Measurements from ENCODE around the gene FAM171A2. TPM values are rescaled to one million over a fixed set of nuclear protein-coding genes. Genes with fewer than 3 reads are reported as not detected.
A peak's percentile ranks its signal among the peaks of the same experiment; 100 is the strongest.

The FAM171A2 gene
- total and polyA plus RNA-seq, 12 donors, result 0.13 to 5.4 (median 2.3) TPM

GRCh38 chr17:44402564-44403172 lies 39.0 kb upstream of the FAM171A2 start:
- Histone ChIP-seq H3K27me3 (no peaks in the 10 kb centered on the region), H3K4me1 (replicated peaks in 1 of 2) (no peaks in the 10 kb centered on the region), H3K36me3 (replicated peaks in 1 of 2) (peaks cover 0 to 47% of the 10 kb centered on the region in 2 donors), H3K9me3 (replicated peaks in 1 of 3) (no peaks in the 10 kb centered on the region), H3K27ac (no peak overlapping the region), H3K4me3 (no peak overlapping the region)
- intact Hi-C loops (cut with DNase I), result no loop called here
- no peak for DNase-seq
- WGBS, 4 donors, result 86 to 99% (median 94%) methylated on average over 5 of the region's 5 CpGs
- TF ChIP-seq CTCF (IDR thresholded peaks at IDR 0.05) (no peak), POLR2A (IDR thresholded peaks at IDR 0.05) (no peak)

- H3K27me3 ChIP-seq, result no peaks in the 10 kb centered on the region
- H3K4me1 ChIP-seq (replicated peaks in 1 of 2), result no peaks in the 10 kb centered on the region
- TF ChIP-seq CTCF (IDR thresholded peaks at IDR 0.05) (peak; percentile 13 to 51 (median 36)), POLR2A (IDR thresholded peaks at IDR 0.05) (no peak)
- peak in 1 of 7 donors; percentile 17 for DNase-seq
- H3K9me3 ChIP-seq (replicated peaks in 1 of 3), result no peaks in the 10 kb centered on the region
- intact Hi-C loops (cut with DNase I), result no loop called here
- H3K4me3 ChIP-seq, result no peak overlapping the region
- H3K27ac ChIP-seq, result no peak overlapping the region
- WGBS, 4 donors, result 87 to 99% (median 92%) methylated on average over 3 of the region's 3 CpGs
- peaks cover 0 to 44% of the 10 kb centered on the region in 2 donors for H3K36me3 ChIP-seq (replicated peaks in 1 of 2)
Observed at GRCh38 chr17:44400226-44400847, 36.7 kb upstream of the FAM171A2 start.

GRCh38 chr17:44398692-44399691 lies 35.3 kb upstream of the FAM171A2 start:
- Histone ChIP-seq H3K4me3 (no peak overlapping the region), H3K27me3 (no peaks in the 10 kb centered on the region), H3K9me3 (replicated peaks in 1 of 3) (no peaks in the 10 kb centered on the region), H3K36me3 (replicated peaks in 1 of 2) (peaks cover 0 to 34% of the 10 kb centered on the region in 2 donors), H3K4me1 (replicated peaks in 1 of 2) (no peaks in the 10 kb centered on the region), H3K27ac (no peak overlapping the region)
- intact Hi-C loops (cut with DNase I), result loop anchor here in 1 of 2 donors (10.0 kb wide), 1 partner anchor 106 kb away; the partner anchor contains the start of gene GPATCH8
- TF ChIP-seq CTCF (IDR thresholded peaks at IDR 0.05), result no peak
- TF ChIP-seq POLR2A (IDR thresholded peaks at IDR 0.05), result no peak
- DNase-seq, result no peak
- 93 to 96% (median 95%) methylated on average over 25 to 41 of the region's 41 CpGs for WGBS, 4 donors
